Heart right ventricle (tissue), 16 donors: ENCODE results near the gene CD81. TPM values are rescaled to one million over a fixed set of nuclear protein-coding genes. Genes with fewer than 3 reads are reported as not detected.

Source experiments
- ATAC-seq, 8 donors: fragments of 200-7000 bp; cut with Tn5 transposase; one replicate each; pipeline ENCODE4 v1.9.1; 2020; ENCODE audit warnings: mild to moderate bottlenecking in 8 of 8, moderate library complexity in 8 of 8, moderate number of reproducible peaks in 1 of 8
- DNase-seq, 2 donors: peaks; one replicate each; pipeline ENCODE4 v3.0.0-alpha.2; 2020
- H3K27ac ChIP-seq, 10 donors: fragments of 200-600 bp; sonication (generic) in 2 of 10; one replicate each; pipeline versions ENCODE4 v1.5.0 to v1.8.0; 2020 to 2022; ENCODE audit warnings: mild to moderate bottlenecking in 3 of 10
- H3K27me3 ChIP-seq, 7 donors: fragments of 200-600 bp; one replicate each; pipeline ENCODE4 v1.8.0; 2021 to 2022; ENCODE audit warnings: mild to moderate bottlenecking in 2 of 7
- H3K36me3 ChIP-seq, 9 donors: fragments of 200-600 bp; sonication (generic) in 1 of 9; one replicate each; pipeline versions ENCODE4 v1.5.0 to v1.8.0; 2020 to 2022; ENCODE audit warnings: mild to moderate bottlenecking in 2 of 9
- H3K4me1 ChIP-seq, 9 donors: fragments of 200-600 bp; sonication (generic) in 1 of 9; one replicate each; pipeline versions ENCODE4 v1.5.0 to v1.8.0; 2020 to 2022; ENCODE audit warnings: mild to moderate bottlenecking in 4 of 9
- H3K4me3 ChIP-seq, 10 donors: fragments of 200-600 bp; sonication (generic) in 2 of 10; one replicate each; pipeline versions ENCODE4 v1.5.0 to v1.8.0; 2020 to 2022; ENCODE audit warnings: mild to moderate bottlenecking in 7 of 10, moderate library complexity in 2 of 10
- H3K9me3 ChIP-seq, 11 donors: fragments of 200-600 bp in 10 of 11; sonication (generic) in 2 of 11; one replicate each; pipeline versions ENCODE4 v1.5.0 to v1.8.0; 2013 to 2022; ENCODE audit warnings: mild to moderate bottlenecking in 2 of 11, control low read depth in 1 of 11, moderate library complexity in 1 of 11
- CTCF ChIP-seq, 9 donors: fragments of 200-600 bp; sonication (generic) in 2 of 9; IDR thresholded peaks; one replicate each; pipeline versions ENCODE4 v1.5.0 to v1.8.0; 2021 to 2022; ENCODE audit warnings: antibody characterized with exemption in 9 of 9, mild to moderate bottlenecking in 5 of 9, moderate library complexity in 1 of 9
- WGBS, 2 donors: extraction: QIAGEN DNeasy Blood & Tissue Kit; methylation state at CpG; one replicate each; pipeline ENCODE4 v1.1.7; 2013; ENCODE audit warnings: inconsistent platforms in 1 of 2; 5-methylcytosine and 5-hydroxymethylcytosine counted together
- intact Hi-C, 10 donors: fragments of 100-400 bp; cut with DNase I; formaldehyde crosslinking; loops; one replicate each; pipeline versions ENCODE4 v1.11.1 to v1.14.2; 2022
- polyA plus RNA-seq, 2 donors: library from polyadenylated mRNA; stranded (reverse); fragments of 200-250 nt; gene quantifications; one replicate each; pipeline ENCODE4 v1.2.3, GENCODE V29; 2013
- total RNA-seq, 10 donors: library from RNA; stranded (reverse); fragmentation: NEBNext Ultra II Directional in 3 of 10; extraction: Animal tissue kit (Norgen Biotek cat#: 25700) in 3 of 10; gene quantifications; one replicate each; pipeline versions ENCODE4 v1.2.1 to v1.2.4, GENCODE V29; 2021 to 2023
- donor health status: Arrhythmogenic right ventricular cardiomyopathy.
- donor health status: ischemic (EF 13 %, LVEDD 7.1; RV severe dilation, severe dysfunction).
- donor health status: healthy with polysubstance abuse.
- donor health status: DM: no; HTN: yes; CAD: no.
- donor health status: DM: no; HTN: no; CAD: no.
- donor health status: ischemic (EF 25% LVEDD 6.9; RV normal size, moderate dysfunction).
- donor health status: ischemic (EF 25% LVEDD 5.7; RV mildly dilated, moderate dysfunction).
- donor health status: healthy.
- donor health status: DM: yes; HTN: yes; CAD: no.
- donor health status: Ischemic cardiomyopathy.
- donor health status: ischemic (EF 35%, LVEDD 5.7; RV mildly dilated, moderate dysfunction).
- donor health status: nonischemic (EF 11% LVEDD 7.7; RV severe dilation, severe dysfunction).
- donor health status: DM: yes; HTN: yes; CAD: no.
- donor health status: PGD.
- donor health status: ischemic (EF 29% LVEDD 5.4; RV normal size, mild dysfunction).
- donor health status: nonischemic (EF 23%, LVEDD 6.1; RV moderate dilation, normal function).

The CD81 gene
- total and polyA plus RNA-seq, 12 donors, result 346 to 959 (median 513) TPM

GRCh38 chr11:2445746-2446551, 68.8 kb downstream of the CD81 start:
- Histone ChIP-seq H3K4me3 (peak overlapping the region; percentile 32 to 60 (median 54)), H3K4me1 (peaks cover 3 to 54% (median 40%) of the 10 kb centered on the region in 9 donors), H3K36me3 (no peaks in the 10 kb centered on the region), H3K27ac (peak overlapping the region in 8 of 10 donors; percentile 47 to 82 (median 58)), H3K9me3 (no peaks in the 10 kb centered on the region), H3K27me3 (peaks cover 0 to 15% (median 5%) of the 10 kb centered on the region in 7 donors)
- intact Hi-C loops, result loop anchor here in 1 of 10 donors (5.0 kb wide), 1 partner anchor 446 kb away; no protein-coding TSS in a partner anchor
- 48 to 53% methylated on average over 23 of the region's 23 CpGs for WGBS, 2 donors
- no peak for TF ChIP-seq CTCF (IDR thresholded peaks at IDR 0.05)
- ATAC-seq (peak in 6 of 8 donors; percentile 25 to 60 (median 34)), DNase-seq (no peak)

DNA sequence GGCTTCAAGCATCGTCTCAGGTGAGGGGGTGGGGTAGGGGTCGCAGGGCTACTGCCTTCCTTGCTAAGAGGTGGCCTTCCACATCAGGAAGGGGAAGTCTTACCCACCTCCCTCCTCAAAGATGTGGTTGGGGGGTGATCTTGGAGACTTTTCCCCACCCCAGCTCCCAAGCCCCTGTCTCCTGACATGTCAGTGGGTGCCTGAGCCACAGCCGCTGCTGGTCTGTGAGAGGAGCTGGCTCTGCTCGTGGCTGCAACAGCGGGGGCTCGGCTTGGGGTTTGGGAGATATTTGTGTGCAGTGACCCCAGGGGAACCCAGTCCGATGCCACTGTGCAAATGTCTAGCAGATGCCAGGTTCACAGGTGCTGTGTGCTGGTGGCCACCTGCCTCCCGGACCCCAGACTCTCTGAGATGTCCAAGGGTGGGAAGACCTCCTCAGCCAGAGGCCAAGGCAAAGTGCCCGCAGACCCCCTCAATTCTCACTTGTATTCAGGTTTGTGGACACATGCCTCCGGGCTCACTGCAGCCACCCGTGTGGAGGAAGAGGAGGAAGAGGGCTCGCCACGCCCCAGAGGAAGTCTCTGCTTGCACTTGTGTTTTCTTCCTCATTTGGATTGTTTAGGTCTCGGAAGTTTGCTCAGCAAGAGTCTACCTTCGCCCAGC, 69.6 kb downstream of the CD81 start:
- TF ChIP-seq CTCF (IDR thresholded peaks at IDR 0.05), result no peak
- peaks cover 0 to 15% (median 5%) of the 10 kb centered on the region in 7 donors for H3K27me3 ChIP-seq
- peak overlapping the region in 7 of 10 donors; percentile 2 to 60 (median 54) for H3K4me3 ChIP-seq
- ATAC-seq, result peak in 4 of 8 donors; percentile 23 to 37 (median 30)
- H3K9me3 ChIP-seq, result no peaks in the 10 kb centered on the region
- no peaks in the 10 kb centered on the region for H3K36me3 ChIP-seq
- intact Hi-C loops, result loop anchor here in 1 of 10 donors (5.0 kb wide), 1 partner anchor 446 kb away; no protein-coding TSS in a partner anchor
- H3K4me1 ChIP-seq, result peaks cover 3 to 54% (median 40%) of the 10 kb centered on the region in 9 donors
- 64 to 74% methylated on average over 15 of the region's 15 CpGs for WGBS, 2 donors
- peak overlapping the region in 4 of 10 donors; percentile 47 to 82 (median 62) for H3K27ac ChIP-seq
- DNase-seq, result no peak

Other genes starting within 250 kb of the CD81 start
- gene IGF2, start 237.9 kb upstream of the CD81 start, total RNA-seq, result 100 to 1,000 TPM in 3 of 10 donors, 10 to 100 TPM in 7; 68.8 to 195 (median 81.6) TPM
- gene IGF2, start 237.9 kb upstream of the CD81 start, polyA plus RNA-seq, result 10 to 100 TPM; 36.0 to 85.9 TPM
- gene INS, start 216.1 kb upstream of the CD81 start, total RNA-seq, result 1 to 10 TPM in 1 of 10 donors, under 1 TPM in 1, not detected in 8; 0.76 to 1.0 TPM
- gene INS, start 216.1 kb upstream of the CD81 start, polyA plus RNA-seq, result 1 to 10 TPM in 1 of 2 donors, not detected in 1; 3.3 TPM
- gene TH, start 205.5 kb upstream of the CD81 start, total RNA-seq, result not detected
- under 1 TPM; 0.14 to 0.15 TPM for gene TH, start 205.5 kb upstream of the CD81 start, polyA plus RNA-seq
- gene ASCL2, start 106.7 kb upstream of the CD81 start, total RNA-seq, result 1 to 10 TPM in 1 of 10 donors, under 1 TPM in 5, not detected in 4; 0.15 to 2.7 (median 0.29) TPM
- gene ASCL2, start 106.7 kb upstream of the CD81 start, polyA plus RNA-seq, result under 1 TPM; 0.16 to 0.22 TPM
- 10 to 100 TPM; 15.1 to 56.2 (median 31.1) TPM for gene C11orf21, start 75.4 kb upstream of the CD81 start, total RNA-seq
- 10 to 100 TPM in 1 of 2 donors, 1 to 10 TPM in 1; 2.6 to 73.4 TPM for gene C11orf21, start 75.4 kb upstream of the CD81 start, polyA plus RNA-seq
- 10 to 100 TPM; 16.0 to 26.9 (median 23.3) TPM for gene TSPAN32, start 75.3 kb upstream of the CD81 start, total RNA-seq
- 10 to 100 TPM in 1 of 2 donors, 1 to 10 TPM in 1; 2.3 to 47.5 TPM for gene TSPAN32, start 75.3 kb upstream of the CD81 start, polyA plus RNA-seq
- 10 to 100 TPM; 22.0 to 46.4 (median 29.2) TPM for gene TSSC4, start 23.4 kb downstream of the CD81 start, total RNA-seq
- gene TSSC4, start 23.4 kb downstream of the CD81 start, polyA plus RNA-seq, result 10 to 100 TPM; 56.0 to 72.3 TPM
- not detected for gene TRPM5, start 67.2 kb downstream of the CD81 start, total RNA-seq
- not detected for gene TRPM5, start 67.2 kb downstream of the CD81 start, polyA plus RNA-seq
- 10 to 100 TPM; 28.9 to 48.2 (median 36.4) TPM for gene KCNQ1, start 67.7 kb downstream of the CD81 start, total RNA-seq
- 10 to 100 TPM; 19.9 to 27.6 TPM for gene KCNQ1, start 67.7 kb downstream of the CD81 start, polyA plus RNA-seq